HCT116 (cell line): ENCODE measurements around the gene LIPG. TPM values are rescaled to one million over a fixed set of nuclear protein-coding genes. Genes with fewer than 3 reads are reported as not detected.

Experiments used
- ATAC-seq: fragments of 200-7000 bp; cut with Tn5 transposase; 2 replicates; pipeline ENCODE4 v1.9.1; 2020; ENCODE audit warnings: mild to moderate bottlenecking, moderate library complexity
- BruUV-seq: library from RNA; stranded (reverse); fragments of 400-500 nt; replicated peaks from 2 replicates; lab custom pipeline; 2021; lab: Mats Ljungman, UMichigan
- CTCF ChIA-PET: fragments of 300-600 bp; sonication (Branson Sonifier 250); formaldehyde crosslinking; loops from one replicate; lab custom pipeline; 2021; ENCODE audit warnings: antibody characterized with exemption; lab: Charles Lee
- POLR2A ChIA-PET: fragments of 300-600, 350-600 bp; sonication (Branson Sonifier 250); formaldehyde crosslinking; loops from one replicate; lab custom pipeline; 2021; ENCODE audit warnings: antibody characterized with exemption; lab: Charles Lee
- RAD21 ChIA-PET, 2 experiments: fragments of 300-600 bp; sonication (Branson Sonifier 250); formaldehyde crosslinking; loops; one replicate each; lab custom pipeline; 2023; ENCODE audit warnings: low total read pairs in 2 of 2; ENCODE audit not compliant: uncharacterized antibody in 2 of 2, unreplicated experiment in 2 of 2, low non-redundant PET in 1 of 2; lab: Charles Lee
- DNase-seq: peaks from one replicate; pipeline ENCODE4 v3.0.0-alpha.2; 2010; ENCODE audit warnings: low read depth, low spot score
- H2AFZ ChIP-seq: fragments of 200-600 bp; shearing (Covaris generic), sonication (generic); 2 replicates; pipeline ENCODE4 v1.6.1; 2017; ENCODE audit warnings: low read depth, mixed run types, mixed read lengths, antibody characterized with exemption, low read length; ENCODE audit not compliant: poor library complexity, severe bottlenecking
- H3K27ac ChIP-seq: 2 replicates; pipeline ENCODE4 v1.5.1; 2012; ENCODE audit warnings: low read depth, low read length
- H3K27me3 ChIP-seq: fragments of 200-600 bp; sonication (generic); 2 replicates; pipeline ENCODE4 v1.6.1; 2016; ENCODE audit warnings: mixed run types, low read length, mixed read lengths; ENCODE audit not compliant: insufficient read depth
- H3K36me3 ChIP-seq, 2 experiments: fragments of 200-500 bp in 1 of 2; fragments of 200-600 bp in 1 of 2; sonication (Bioruptor generic) in 1 of 2; sonication (generic) in 1 of 2; 2 replicates each; pipeline versions ENCODE4 v1.5.1 to v1.6.1; 2014 to 2016; ENCODE audit warnings: low read length in 2 of 2, inconsistent platforms in 1 of 2, mixed read lengths in 1 of 2, mixed run types in 1 of 2; ENCODE audit not compliant: insufficient read depth in 2 of 2, control insufficient read depth in 1 of 2
- H3K4me1 ChIP-seq, 2 experiments: fragments of 200-600 bp in 1 of 2; sonication (generic) in 1 of 2; 2 replicates each; pipeline versions ENCODE4 v1.5.1 to v1.6.1; 2012 to 2017; ENCODE audit warnings: low read length in 2 of 2, inconsistent platforms in 1 of 2, mild to moderate bottlenecking in 1 of 2, mixed read lengths in 1 of 2, mixed run types in 1 of 2, moderate library complexity in 1 of 2; ENCODE audit not compliant: insufficient read depth in 2 of 2, control insufficient read depth in 1 of 2
- H3K4me2 ChIP-seq: fragments of 200-600 bp; sonication (generic); 2 replicates; pipeline ENCODE4 v1.6.1; 2017; ENCODE audit warnings: mixed run types, low read length, mixed read lengths
- H3K4me3 ChIP-seq, 2 experiments: fragments of 200-600 bp in 1 of 2; sonication (generic) in 1 of 2; replicated peaks in 1 of 2; 2 replicates each; pipeline ENCODE4 v1.5.1; 2011 to 2016; ENCODE audit warnings: low read length in 2 of 2, control low read depth in 1 of 2, low read depth in 1 of 2, mild to moderate bottlenecking in 1 of 2, mixed read lengths in 1 of 2, mixed run types in 1 of 2
- H3K79me2 ChIP-seq: fragments of 200-600 bp; sonication (generic); 2 replicates; pipeline ENCODE4 v1.6.1; 2017; ENCODE audit warnings: mild to moderate bottlenecking, mixed run types, low read length, moderate library complexity, mixed read lengths; ENCODE audit not compliant: insufficient read depth
- H3K9ac ChIP-seq: fragments of 200-600 bp; sonication (generic); 2 replicates; pipeline ENCODE4 v1.6.1; 2016; ENCODE audit warnings: low read length, mixed read lengths
- H3K9me2 ChIP-seq: fragments of 200-600 bp; sonication (generic), shearing (Covaris generic); 2 replicates; pipeline ENCODE4 v1.6.1; 2017; ENCODE audit warnings: mixed run types, mild to moderate bottlenecking, moderate library complexity; ENCODE audit not compliant: insufficient read depth
- H3K9me3 ChIP-seq, 2 experiments: fragments of 200-500 bp in 1 of 2; fragments of 200-600 bp in 1 of 2; sonication (Bioruptor generic) in 1 of 2; sonication (generic) in 1 of 2; 2 replicates each; pipeline ENCODE4 v1.6.1; 2014 to 2017; ENCODE audit warnings: low read length in 2 of 2, mixed read lengths in 2 of 2, inconsistent platforms in 1 of 2, low read depth in 1 of 2, mild to moderate bottlenecking in 1 of 2, mixed run types in 1 of 2, moderate library complexity in 1 of 2; ENCODE audit not compliant: control insufficient read depth in 1 of 2, insufficient read depth in 1 of 2
- H4K20me1 ChIP-seq: fragments of 200-600 bp; sonication (generic), shearing (Covaris generic); 2 replicates; pipeline ENCODE4 v1.6.1; 2017; ENCODE audit warnings: mixed run types, mild to moderate bottlenecking, moderate library complexity; ENCODE audit not compliant: insufficient read depth
- ATF3 ChIP-seq: IDR thresholded peaks from 2 replicates; pipeline ENCODE4 v1.6.1; 2012
- CEBPB ChIP-seq: IDR thresholded peaks from 2 replicates; pipeline ENCODE4 v1.6.1; 2012; ENCODE audit warnings: low read depth
- CTCF ChIP-seq, 3 experiments: fragments of 200-600 bp in 1 of 3; sonication (generic) in 1 of 3; IDR thresholded peaks in 2 of 3; conservative IDR thresholded peaks in 1 of 3; 2 replicates each; pipeline ENCODE4 v1.5.1; 2012 to 2017; ENCODE audit warnings: low read depth in 2 of 3, low read length in 2 of 3, antibody characterized with exemption in 1 of 3, borderline replicate concordance in 1 of 3, control low read depth in 1 of 3, mild to moderate bottlenecking in 1 of 3, mixed read lengths in 1 of 3, mixed run types in 1 of 3, moderate library complexity in 1 of 3; ENCODE audit not compliant: insufficient read depth in 1 of 3
- ELF1 ChIP-seq: IDR thresholded peaks from 2 replicates; pipeline ENCODE4 v1.6.1; 2012; ENCODE audit warnings: low read depth, borderline replicate concordance
- EZH2phosphoT487 ChIP-seq: fragments of 200-600 bp; IDR thresholded peaks from 2 replicates; pipeline ENCODE4 v1.6.1; 2018; ENCODE audit warnings: antibody characterized with exemption, borderline replicate concordance
- FOSL1 ChIP-seq: IDR thresholded peaks from 2 replicates; pipeline ENCODE4 v1.6.1; 2012; ENCODE audit warnings: low read depth
- JUND ChIP-seq: IDR thresholded peaks from 2 replicates; pipeline ENCODE4 v1.6.1; 2012
- MAX ChIP-seq: IDR thresholded peaks from 2 replicates; pipeline ENCODE4 v1.6.1; 2012
- POLR2A ChIP-seq: IDR thresholded peaks from 2 replicates; pipeline ENCODE4 v1.7.0; 2011; ENCODE audit warnings: borderline replicate concordance; ENCODE audit not compliant: insufficient read depth, insufficient read length; ENCODE audit errors: extremely low read depth
- POLR2AphosphoS5 ChIP-seq: IDR thresholded peaks from 2 replicates; pipeline ENCODE4 v1.6.1; 2011; ENCODE audit warnings: mild to moderate bottlenecking, low read depth, low read length, moderate library complexity
- RAD21 ChIP-seq: IDR thresholded peaks from 2 replicates; pipeline ENCODE4 v1.6.1; 2012; ENCODE audit warnings: low read depth, mild to moderate bottlenecking
- SIN3A ChIP-seq: IDR thresholded peaks from 2 replicates; pipeline ENCODE4 v1.6.1; 2012; ENCODE audit warnings: low read depth
- SP1 ChIP-seq: IDR thresholded peaks from 2 replicates; pipeline ENCODE4 v1.6.1; 2012; ENCODE audit warnings: low read depth
- SRF ChIP-seq: IDR thresholded peaks from 2 replicates; pipeline ENCODE4 v1.6.1; 2012; ENCODE audit warnings: low read depth
- YY1 ChIP-seq: IDR thresholded peaks from 2 replicates; pipeline ENCODE4 v1.6.1; 2011; ENCODE audit warnings: low read length, low read depth, moderate library complexity, mild to moderate bottlenecking; ENCODE audit not compliant: insufficient replicate concordance; ENCODE audit errors: extremely low read depth
- ZBTB33 ChIP-seq: IDR thresholded peaks from 2 replicates; pipeline ENCODE4 v1.6.1; 2011; ENCODE audit warnings: mild to moderate bottlenecking, low read length, moderate library complexity; ENCODE audit not compliant: insufficient replicate concordance; ENCODE audit errors: extremely low read depth
- ZFX ChIP-seq: fragments of 450-650 bp; IDR thresholded peaks from 2 replicates; pipeline ENCODE4 v1.6.1; 2017
- ZNF274 ChIP-seq: fragments of 200-500 bp; sonication (Bioruptor generic); IDR thresholded peaks from 2 replicates; pipeline ENCODE4 v1.6.1; 2014; ENCODE audit warnings: mild to moderate bottlenecking, low read depth, low read length, inconsistent platforms
- intact Hi-C: fragments of 100-400 bp; cut with micrococcal nuclease; formaldehyde crosslinking; loops from 2 replicates; pipeline ENCODE4 v1.10.0; 2022
- total RNA-seq: library from RNA; stranded (reverse); gene quantifications from one replicate; pipeline ENCODE4 v1.2.1, GENCODE V29; 2021; ENCODE audit not compliant: unreplicated experiment

Gene LIPG
- total RNA-seq, 1 experiment from 2014 or later = 2.6 TPM

GRCh38 chr18:49591271-49591670, 29.4 kb downstream of the LIPG start:
- H3K9me3 ChIP-seq = no peaks in the 10 kb centered on the region
- intact Hi-C loops = no loop called here
- no TSS peak for BruUV-seq
- H3K79me2 ChIP-seq = no peaks in the 10 kb centered on the region
- no peak overlapping the region for H2AFZ ChIP-seq
- no peak for ATAC-seq
- H3K9me2 ChIP-seq = no peaks in the 10 kb centered on the region
- no peaks in the 10 kb centered on the region; the same call in 1 of the 2 replicates for H3K27me3 ChIP-seq
- no peaks in the 10 kb centered on the region for H4K20me1 ChIP-seq
- no peak overlapping the region for H3K9ac ChIP-seq
- H3K4me3 ChIP-seq = no peak overlapping the region
- H3K4me1 ChIP-seq = no peaks in the 10 kb centered on the region
- no peak for TF ChIP-seq JUND
- no peak for TF ChIP-seq MAX
- no peak for TF ChIP-seq ZFX
- TF ChIP-seq, all 23 proteins: peak for 0
- DNase-seq = no peak
- Histone ChIP-seq H3K4me2 (no peak overlapping the region), H3K27ac (no peak overlapping the region), H3K36me3 (no peaks in the 10 kb centered on the region)
- RAD21 ChIA-PET = no interaction called here
- CTCF ChIA-PET = no interaction called here
- POLR2A ChIA-PET = no interaction called here

- H3K27ac ChIP-seq = no peak overlapping the region
- H3K36me3 ChIP-seq = no peaks in the 10 kb centered on the region
- ChIA-PET RAD21 (no interaction called here), POLR2A (no interaction called here), CTCF (no interaction called here)
- H3K9ac ChIP-seq = no peak overlapping the region
- no peaks in the 10 kb centered on the region for H4K20me1 ChIP-seq
- no peak overlapping the region for H3K4me2 ChIP-seq
- H3K79me2 ChIP-seq = no peaks in the 10 kb centered on the region
- no peak overlapping the region for H3K4me3 ChIP-seq
- intact Hi-C loops = no loop called here
- H3K4me1 ChIP-seq = no peaks in the 10 kb centered on the region
- ATAC-seq = no peak
- no peaks in the 10 kb centered on the region; the same call in 1 of the 2 replicates for H3K27me3 ChIP-seq
- no peaks in the 10 kb centered on the region for H3K9me3 ChIP-seq
- no peaks in the 10 kb centered on the region for H3K9me2 ChIP-seq
- DNase-seq = no peak
- H2AFZ ChIP-seq = no peak overlapping the region
- no TSS peak for BruUV-seq
- TF ChIP-seq JUND (no peak), SIN3A (no peak), MAX (no peak), RAD21 (no peak), POLR2A (no peak), CTCF (IDR thresholded peaks at IDR 0.05 in 2 of 3, conservative IDR thresholded peaks at IDR 0.05 in 1 of 3; ENCODE audit: borderline replicate concordance in 1 of 3, insufficient read depth in 1 of 3, low read depth in 2 of 3, low read length in 2 of 3) (no peak), POLR2AphosphoS5 (no peak), ZNF274 (no peak), FOSL1 (no peak), SP1 (no peak), ZBTB33 (no peak), ELF1 (no peak), SRF (no peak), CEBPB (no peak), EZH2phosphoT487 (no peak), YY1 (no peak), ATF3 (no peak)
These were observed 29.9 kb downstream of the LIPG start for GRCh38 chr18:49591775-49592174.
